PC-3 (cell line): ENCODE data around the gene GIT2.

Source experiments
- EZH2 ChIP-seq: fragments of 300-600 bp; sonication (generic); IDR thresholded peaks from one replicate; pipeline ENCODE4 v1.6.1; 2017; ENCODE audit warnings: antibody characterized with exemption, mild to moderate bottlenecking, low read length; ENCODE audit not compliant: unreplicated experiment
- TF ChIP-seq, protein P1 (sequence below): fragments of 300-600 bp; sonication (generic); conservative IDR thresholded peaks from 2 replicates; pipeline ENCODE4 v1.5.1; 2017; ENCODE audit warnings: antibody characterized with exemption, low read depth, mild to moderate bottlenecking, low read length

DNA sequence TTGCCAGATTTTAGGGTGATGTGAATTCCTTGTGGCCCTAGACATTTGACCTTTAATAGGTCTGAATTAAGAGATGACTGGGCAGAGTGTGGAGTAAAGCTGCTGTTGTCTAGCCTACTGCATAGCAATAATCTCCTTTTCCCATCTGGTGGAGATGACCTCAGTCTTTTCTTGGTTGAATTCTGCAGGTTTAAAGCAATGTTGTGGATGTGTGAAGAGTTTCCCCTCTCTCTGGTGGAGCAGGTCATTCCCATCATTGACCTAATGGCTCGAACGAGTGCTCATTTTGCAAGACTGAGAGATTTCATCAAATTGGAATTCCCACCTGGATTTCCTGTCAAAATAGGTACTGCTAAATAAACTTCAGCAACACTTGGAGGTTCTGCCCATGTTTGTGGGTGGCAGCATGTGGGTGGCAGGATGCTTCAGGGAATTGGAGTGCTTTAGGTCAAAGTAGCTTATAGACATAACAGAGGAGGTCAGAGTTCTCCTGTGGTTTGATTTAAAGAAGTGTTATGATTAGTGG, 33.2 kb upstream of the GIT2 start:
- TF ChIP-seq, protein P1, sequence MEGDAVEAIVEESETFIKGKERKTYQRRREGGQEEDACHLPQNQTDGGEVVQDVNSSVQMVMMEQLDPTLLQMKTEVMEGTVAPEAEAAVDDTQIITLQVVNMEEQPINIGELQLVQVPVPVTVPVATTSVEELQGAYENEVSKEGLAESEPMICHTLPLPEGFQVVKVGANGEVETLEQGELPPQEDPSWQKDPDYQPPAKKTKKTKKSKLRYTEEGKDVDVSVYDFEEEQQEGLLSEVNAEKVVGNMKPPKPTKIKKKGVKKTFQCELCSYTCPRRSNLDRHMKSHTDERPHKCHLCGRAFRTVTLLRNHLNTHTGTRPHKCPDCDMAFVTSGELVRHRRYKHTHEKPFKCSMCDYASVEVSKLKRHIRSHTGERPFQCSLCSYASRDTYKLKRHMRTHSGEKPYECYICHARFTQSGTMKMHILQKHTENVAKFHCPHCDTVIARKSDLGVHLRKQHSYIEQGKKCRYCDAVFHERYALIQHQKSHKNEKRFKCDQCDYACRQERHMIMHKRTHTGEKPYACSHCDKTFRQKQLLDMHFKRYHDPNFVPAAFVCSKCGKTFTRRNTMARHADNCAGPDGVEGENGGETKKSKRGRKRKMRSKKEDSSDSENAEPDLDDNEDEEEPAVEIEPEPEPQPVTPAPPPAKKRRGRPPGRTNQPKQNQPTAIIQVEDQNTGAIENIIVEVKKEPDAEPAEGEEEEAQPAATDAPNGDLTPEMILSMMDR: no peak
- TF ChIP-seq EZH2: no peak
